ENCODE data around the gene NME7. TPM values are rescaled to one million over a fixed set of nuclear protein-coding genes. Genes with fewer than 3 reads are reported as not detected.

NME7 gene
- total and polyA plus RNA-seq, 4 donors: 6.2 to 43.7 (median 18.0) TPM

GRCh38 chr1:169263059-169263458 is 104.5 kb downstream of the NME7 start:
- Histone ChIP-seq H3K27me3 (ENCODE audit: control insufficient read depth in 3 of 3, insufficient read depth in 3 of 3, low read length in 2 of 3) (no peaks in the 10 kb centered on the region), H3K4me3 (no peak overlapping the region), H3K27ac (ENCODE audit: low read depth in 1 of 2, low read length in 1 of 2) (no peak overlapping the region), H3K9me3 (ENCODE audit: control insufficient read depth in 4 of 4, insufficient read depth in 3 of 4, low read length in 3 of 4) (peaks cover 0 to under 1% (median 0%) of the 10 kb centered on the region in 4 donors), H3K9ac (ENCODE audit: insufficient read depth in 1 of 2, low read length in 2 of 2) (no peak overlapping the region), H3K36me3 (ENCODE audit: control insufficient read depth in 4 of 4, insufficient read depth in 4 of 4, low read length in 4 of 4) (peaks cover 0 to under 1% (median 0%) of the 10 kb centered on the region in 4 donors), H3K4me1 (ENCODE audit: control insufficient read depth in 5 of 5, insufficient read depth in 5 of 5, low read length in 5 of 5) (no peaks in the 10 kb centered on the region)
- TF ChIP-seq CTCF (IDR thresholded peaks at IDR 0.05; ENCODE audit: control extremely low read depth, extremely low read depth): no peak
- DNase-seq (no peak), ATAC-seq (ENCODE audit: insufficient read depth, low FRiP score) (no peak)

DNA sequence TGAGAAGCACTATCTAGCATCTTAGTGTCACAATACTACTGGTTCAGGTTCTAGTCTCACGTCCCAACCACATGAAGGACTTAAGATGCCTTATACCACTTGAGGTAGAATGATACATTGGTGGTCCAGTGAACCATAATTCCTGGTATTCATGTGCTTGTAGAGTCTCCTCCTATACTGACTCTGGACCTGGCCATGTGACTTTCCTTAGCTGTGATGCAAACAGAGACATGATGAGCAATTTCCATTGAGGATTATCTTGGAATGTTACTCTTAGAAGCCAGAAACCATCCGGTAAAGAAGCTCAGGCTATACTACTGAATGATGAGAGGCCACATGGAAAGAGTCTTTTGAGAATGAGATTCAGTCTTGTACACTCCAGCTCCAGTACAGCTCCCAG is 105.7 kb downstream of the NME7 start:
- ATAC-seq (ENCODE audit: insufficient read depth, low FRiP score) (no peak), DNase-seq (no peak)
- H3K4me1 ChIP-seq (ENCODE audit: control insufficient read depth in 5 of 5, insufficient read depth in 5 of 5, low read length in 5 of 5): no peaks in the 10 kb centered on the region
- peaks cover 0 to 3% (median 0%) of the 10 kb centered on the region in 4 donors for H3K9me3 ChIP-seq (ENCODE audit: control insufficient read depth in 4 of 4, insufficient read depth in 3 of 4, low read length in 3 of 4)
- no peaks in the 10 kb centered on the region for H3K27me3 ChIP-seq (ENCODE audit: control insufficient read depth in 3 of 3, insufficient read depth in 3 of 3, low read length in 2 of 3)
- no peak overlapping the region for H3K27ac ChIP-seq (ENCODE audit: low read depth in 1 of 2, low read length in 1 of 2)
- peaks cover 0 to 4% (median 0%) of the 10 kb centered on the region in 4 donors for H3K36me3 ChIP-seq (ENCODE audit: control insufficient read depth in 4 of 4, insufficient read depth in 4 of 4, low read length in 4 of 4)
- WGBS, 2 donors: 100% methylated on average over 2 of the region's 2 CpGs
- H3K4me3 ChIP-seq: no peak overlapping the region
- no peak overlapping the region for H3K9ac ChIP-seq (ENCODE audit: insufficient read depth in 1 of 2, low read length in 2 of 2)
- no peak for TF ChIP-seq CTCF (IDR thresholded peaks at IDR 0.05; ENCODE audit: control extremely low read depth, extremely low read depth)

GRCh38 chr1:169260478-169261151 is 107.0 kb downstream of the NME7 start:
- H3K9ac ChIP-seq (ENCODE audit: insufficient read depth in 1 of 2, low read length in 2 of 2): no peak overlapping the region
- H3K9me3 ChIP-seq (ENCODE audit: control insufficient read depth in 4 of 4, insufficient read depth in 3 of 4, low read length in 3 of 4): peaks cover 0 to 3% (median 0%) of the 10 kb centered on the region in 4 donors
- DNase-seq (no peak), ATAC-seq (ENCODE audit: insufficient read depth, low FRiP score) (no peak)
- TF ChIP-seq CTCF (IDR thresholded peaks at IDR 0.05; ENCODE audit: control extremely low read depth, extremely low read depth): no peak
- H3K4me1 ChIP-seq (ENCODE audit: control insufficient read depth in 5 of 5, insufficient read depth in 5 of 5, low read length in 5 of 5): no peaks in the 10 kb centered on the region
- H3K36me3 ChIP-seq (ENCODE audit: control insufficient read depth in 4 of 4, insufficient read depth in 4 of 4, low read length in 4 of 4): peaks cover 0 to 4% (median 0%) of the 10 kb centered on the region in 4 donors
- 37 to 72% methylated on average over 2 of the region's 2 CpGs for WGBS, 2 donors
- H3K4me3 ChIP-seq: no peak overlapping the region
- H3K27ac ChIP-seq (ENCODE audit: low read depth in 1 of 2, low read length in 1 of 2): no peak overlapping the region
- no peaks in the 10 kb centered on the region for H3K27me3 ChIP-seq (ENCODE audit: control insufficient read depth in 3 of 3, insufficient read depth in 3 of 3, low read length in 2 of 3)

DNA sequence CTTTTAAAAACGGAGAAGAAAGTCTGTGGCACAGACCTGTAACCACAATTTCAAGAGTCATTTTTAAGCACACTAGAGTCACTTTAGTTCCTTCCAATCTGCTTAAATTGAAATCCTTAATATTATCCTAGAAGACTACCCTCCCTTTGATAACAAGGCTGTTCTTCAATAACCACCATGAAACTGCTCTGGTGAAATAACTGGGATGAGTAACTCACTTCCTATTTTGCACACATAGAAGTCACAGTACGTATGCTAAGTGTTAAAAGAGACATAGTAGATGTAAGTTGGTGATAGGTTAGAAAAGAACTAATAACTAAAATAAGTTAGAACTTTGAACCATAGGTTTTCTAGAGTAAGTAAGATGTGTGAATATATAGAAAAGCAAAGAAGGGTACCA is 107.8 kb downstream of the NME7 start:
- peaks cover 0 to 3% (median 0%) of the 10 kb centered on the region in 4 donors for H3K9me3 ChIP-seq (ENCODE audit: control insufficient read depth in 4 of 4, insufficient read depth in 3 of 4, low read length in 3 of 4)
- no peak for ATAC-seq (ENCODE audit: insufficient read depth, low FRiP score)
- no peak for TF ChIP-seq CTCF (IDR thresholded peaks at IDR 0.05; ENCODE audit: control extremely low read depth, extremely low read depth)

More for the DNA sequence above, 107.8 kb downstream of the NME7 start:
- Histone ChIP-seq H3K4me1 (ENCODE audit: control insufficient read depth in 5 of 5, insufficient read depth in 5 of 5, low read length in 5 of 5) (no peaks in the 10 kb centered on the region), H3K27me3 (ENCODE audit: control insufficient read depth in 3 of 3, insufficient read depth in 3 of 3, low read length in 2 of 3) (no peaks in the 10 kb centered on the region), H3K4me3 (no peak overlapping the region), H3K36me3 (ENCODE audit: control insufficient read depth in 4 of 4, insufficient read depth in 4 of 4, low read length in 4 of 4) (peaks cover 0 to 4% (median 0%) of the 10 kb centered on the region in 4 donors), H3K27ac (ENCODE audit: low read depth in 1 of 2, low read length in 1 of 2) (no peak overlapping the region), H3K9ac (ENCODE audit: insufficient read depth in 1 of 2, low read length in 2 of 2) (no peak overlapping the region)
- no peak for DNase-seq
- 34 to 71% methylated on average over 2 of the region's 2 CpGs for WGBS, 2 donors

Data from lung (tissue), 12 donors.